ENCODE data around the gene RACGAP1.

The RACGAP1 gene

GRCh38 chr12:49967042-49967776, 58.1 kb downstream of the RACGAP1 start:
- DNase-seq, result peak; percentile 96

GRCh38 chr12:49966511-49967041, 58.7 kb downstream of the RACGAP1 start:
- DNase-seq, result no peak

GRCh38 chr12:49965836-49966235, 59.5 kb downstream of the RACGAP1 start:
- no peak for DNase-seq

GRCh38 chr12:49964849-49965624, 60.3 kb downstream of the RACGAP1 start:
- DNase-seq, result no peak

- no peak for DNase-seq
These were observed 61.1 kb downstream of the RACGAP1 start for GRCh38 chr12:49963976-49964815.

GRCh38 chr12:49962861-49963765, 62.2 kb downstream of the RACGAP1 start:
- no peak for DNase-seq

GRCh38 chr12:49961993-49962764, 63.1 kb downstream of the RACGAP1 start:
- DNase-seq, result no peak

- DNase-seq, result no peak
These were observed 64.0 kb downstream of the RACGAP1 start, which contains the start of gene AQP5 for GRCh38 chr12:49961111-49961922. TSS of gene AQP5 (plus strand) at chr12:49961872. CDS start at chr12:49962018, 146 bp downstream.

GRCh38 chr12:49960474-49961110, 64.7 kb downstream of the RACGAP1 start:
- no peak for DNase-seq

GRCh38 chr12:49959685-49960473, 65.4 kb downstream of the RACGAP1 start:
- DNase-seq, result no peak

GRCh38 chr12:49957570-49957967, 67.7 kb downstream of the RACGAP1 start:
- DNase-seq, result no peak

- no peak for DNase-seq
These were observed 68.4 kb downstream of the RACGAP1 start for GRCh38 chr12:49956663-49957569.

GRCh38 chr12:49955899-49956662, 69.2 kb downstream of the RACGAP1 start:
- no peak for DNase-seq

- DNase-seq, result no peak
These were observed 70.1 kb downstream of the RACGAP1 start for GRCh38 chr12:49954863-49955830.
